Activated CD4-positive, alpha-beta T cell treated with anti-CD3 and anti-CD28 coated beads, Interleukin-2, amount 50 U/mL, for 4 hours (primary cell): ENCODE measurements around the gene DHX30.
"Not testable (repeated sequence)": the region's sequence is repeated elsewhere in the genome, so short reads cannot be mapped to it uniquely, and the experiment has no call there.

Experiments
- DNase-seq, 2 experiments: peaks; one replicate each; pipeline ENCODE4 v3.0.0-alpha.2; 2020

DHX30 gene

DNA sequence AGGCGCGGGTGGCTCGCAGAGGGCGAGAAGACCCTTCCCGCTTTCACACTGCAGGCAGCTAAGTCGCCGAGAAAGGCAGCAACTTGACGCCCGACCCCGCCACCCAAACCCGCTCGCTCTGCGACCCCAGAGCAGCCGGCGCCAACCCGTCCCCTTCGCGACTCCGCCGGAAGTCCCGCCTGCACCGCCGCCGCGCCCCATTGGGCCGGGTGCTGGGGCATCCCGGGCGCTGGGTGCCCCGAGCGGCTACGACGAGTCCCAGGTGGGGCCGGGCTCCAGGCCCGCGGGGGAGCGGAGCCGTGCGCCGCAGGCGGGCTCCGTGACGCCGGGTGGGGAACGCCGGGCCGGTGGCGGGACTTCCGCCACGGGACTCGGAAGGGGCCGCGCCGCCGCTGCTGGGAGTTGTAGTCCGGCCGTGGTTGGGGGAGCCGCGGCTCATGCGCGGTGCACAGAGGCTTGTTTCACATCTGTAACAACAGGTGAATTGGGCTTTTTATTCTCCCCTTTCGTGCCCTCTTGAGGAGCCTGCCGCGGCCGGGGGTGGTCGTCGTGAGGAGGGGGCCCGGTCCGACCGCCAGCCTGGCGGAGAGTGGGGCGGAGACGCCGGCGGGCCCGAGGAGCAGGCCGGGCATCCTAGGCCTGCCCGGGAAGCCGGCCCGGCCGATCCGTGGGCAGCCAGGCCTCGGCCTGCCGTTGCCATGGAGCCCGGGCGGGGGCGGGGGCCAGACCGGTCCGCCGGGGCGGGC lies at the start of gene DHX30:
Gene DHX30 (plus strand): TSS at position 405 of the 746 bp plus-strand sequence. CDS start 7,546 bp downstream, outside the sequence.
- DNase-seq = peak; percentile 79 to 81

- no peak for DNase-seq
Observed at GRCh38 chr3:47758261-47759025, 44.5 kb upstream of the DHX30 start.

DNA sequence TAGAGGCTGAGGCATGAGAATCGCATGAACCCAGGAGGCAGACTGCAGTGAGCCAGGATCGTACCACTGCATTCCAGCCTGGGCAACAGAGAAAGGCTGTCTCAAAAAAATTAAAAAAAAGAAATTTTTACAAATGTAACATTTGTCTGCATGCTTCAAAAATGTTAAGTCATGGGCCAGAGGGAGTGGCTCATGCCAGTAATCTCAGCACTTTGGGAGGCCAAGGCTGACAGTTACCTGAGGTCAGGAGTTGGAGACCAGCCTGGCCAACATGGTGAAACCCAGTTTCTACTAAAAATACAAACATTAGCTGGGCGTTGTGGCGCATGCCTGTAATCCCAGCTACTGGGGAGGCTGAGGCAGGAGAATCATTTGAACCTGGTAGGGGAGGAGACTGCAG lies 42.7 kb upstream of the DHX30 start:
- not testable (repeated sequence) for DNase-seq

DNA sequence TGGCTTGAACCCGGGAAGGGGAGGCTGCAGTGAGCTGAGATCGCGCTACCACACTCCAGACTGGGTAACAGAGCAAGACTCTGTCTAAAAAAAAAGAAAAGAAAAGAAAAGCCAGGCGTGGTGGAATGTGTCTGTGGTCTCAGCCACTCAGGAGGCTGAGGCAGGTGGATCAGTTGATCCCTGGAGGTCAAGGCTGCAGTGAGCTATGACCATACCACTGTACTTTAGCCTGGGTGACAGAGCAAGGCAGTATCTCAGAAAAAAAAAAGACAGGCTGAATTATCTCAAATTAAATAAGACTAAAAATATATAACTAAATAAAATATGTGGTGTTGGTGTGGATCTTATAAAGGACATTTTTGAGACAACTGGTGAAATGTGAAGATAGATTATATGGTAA lies 41.9 kb upstream of the DHX30 start:
- no peak for DNase-seq

- DNase-seq = no peak
Observed at GRCh38 chr3:47762233-47762632, 40.7 kb upstream of the DHX30 start.

GRCh38 chr3:47766186-47766585 lies 36.8 kb upstream of the DHX30 start:
- no peak for DNase-seq

DNA sequence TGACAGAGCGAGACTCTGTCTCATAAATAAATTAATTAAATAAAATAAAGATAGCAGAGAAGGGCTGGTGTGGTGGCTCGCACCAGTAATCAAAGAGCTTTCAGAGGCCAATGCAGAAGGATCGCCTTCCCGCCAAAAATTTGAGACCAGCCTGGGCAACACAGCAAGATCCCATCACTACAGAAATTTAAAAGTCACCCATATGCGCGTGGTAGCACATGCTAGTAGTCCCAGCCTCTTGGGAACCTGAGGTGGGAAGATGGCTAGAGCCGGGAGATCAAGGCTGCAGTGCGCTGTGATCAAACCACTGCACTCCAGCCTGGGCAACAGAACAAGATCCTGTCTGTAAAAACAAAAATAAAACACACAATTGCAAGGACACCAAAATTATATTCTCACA lies 30.9 kb upstream of the DHX30 start:
- DNase-seq = no peak

- no peak for DNase-seq
Observed at GRCh38 chr3:47772788-47773187, 30.1 kb upstream of the DHX30 start.

DNA sequence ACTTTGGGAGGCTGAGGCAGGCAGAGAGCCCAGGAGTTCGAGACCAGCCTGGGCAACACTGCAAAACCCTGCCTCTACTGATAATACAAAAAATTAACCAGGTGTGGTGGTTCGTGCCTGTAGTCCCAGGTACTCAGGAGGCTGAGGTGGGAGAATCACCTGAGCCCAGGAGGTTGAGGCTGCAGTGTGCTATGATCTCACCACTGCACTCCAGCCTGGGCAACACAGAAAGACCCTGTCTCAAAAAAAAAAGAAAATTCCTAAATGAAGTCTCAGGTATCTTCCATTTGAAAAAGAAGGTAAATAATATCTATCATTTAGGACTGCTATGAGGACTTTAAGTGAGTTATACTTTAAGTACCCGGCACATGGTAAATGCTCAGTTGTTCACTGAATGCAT lies 24.2 kb upstream of the DHX30 start:
- DNase-seq = no peak

- DNase-seq = peak; percentile 54
Observed at GRCh38 chr3:47780741-47781684, 21.9 kb upstream of the DHX30 start.

GRCh38 chr3:47781685-47782445 lies 21.1 kb upstream of the DHX30 start, which contains the start of gene SMARCC1:
Gene SMARCC1 (minus strand): TSS chr3:47781893. CDS start chr3:47781797, 96 bp downstream.
- peak; percentile 92 to 95 for DNase-seq

GRCh38 chr3:47782446-47783308 lies 20.3 kb upstream of the DHX30 start:
- DNase-seq = no peak

DNA sequence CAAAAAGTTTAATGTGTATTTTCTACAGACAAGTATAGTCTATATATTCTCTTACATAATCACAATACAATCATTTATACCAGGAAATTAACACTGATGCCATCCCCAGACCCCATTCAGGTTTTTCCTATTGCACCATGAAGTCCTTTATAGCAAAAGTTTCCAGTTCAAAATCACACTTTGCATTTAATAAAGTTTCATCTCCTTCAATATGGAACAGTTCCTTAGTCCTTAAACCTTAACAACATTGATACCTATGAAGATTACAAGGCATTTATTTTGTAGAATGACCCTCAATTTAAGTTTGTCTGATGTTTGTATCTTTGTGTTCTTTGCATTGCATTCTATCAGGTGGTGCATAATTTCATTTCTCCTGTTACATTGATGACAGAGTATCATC lies 19.3 kb upstream of the DHX30 start:
- no peak for DNase-seq

GRCh38 chr3:47791193-47791855 lies 11.6 kb upstream of the DHX30 start:
- no peak for DNase-seq

GRCh38 chr3:47792699-47793098 lies 10.2 kb upstream of the DHX30 start:
- DNase-seq = no peak

DNA sequence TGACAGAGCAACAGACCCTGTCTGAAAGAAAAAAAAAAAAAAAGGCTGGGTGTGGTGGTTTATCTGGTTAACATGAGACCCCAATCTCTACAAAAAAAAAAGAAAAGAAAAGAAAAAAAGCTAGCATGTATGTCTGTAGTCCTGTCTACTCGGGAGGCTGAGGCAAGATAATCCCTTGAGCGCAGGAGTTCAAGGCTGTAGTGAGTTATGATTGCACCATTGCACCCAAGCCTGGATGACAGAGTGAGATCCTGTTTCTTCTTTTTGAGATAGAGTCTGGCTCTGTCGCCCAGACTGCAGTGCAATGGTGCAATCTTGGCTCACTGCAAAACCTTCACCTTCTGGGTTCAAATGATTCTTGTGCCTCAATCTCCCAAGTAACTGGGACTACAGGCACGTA lies 8.4 kb upstream of the DHX30 start:
- DNase-seq = no peak

- DNase-seq = no peak
Observed at GRCh38 chr3:47799733-47800132, 3.2 kb upstream of the DHX30 start.

- no peak for DNase-seq
Observed at GRCh38 chr3:47803480-47804025, 615 bp downstream of the DHX30 start.

GRCh38 chr3:47804577-47804976 lies 1.6 kb downstream of the DHX30 start:
- DNase-seq = no peak

GRCh38 chr3:47813551-47814177 lies 10.7 kb downstream of the DHX30 start:
- no peak for DNase-seq
